SK-N-SH (cell line): ENCODE results near the gene PKD2L2. TPM values are rescaled to one million over a fixed set of nuclear protein-coding genes. Genes with fewer than 3 reads are reported as not detected.
"Not testable (repeated sequence)": the region's sequence is repeated elsewhere in the genome, so short reads cannot be mapped to it uniquely, and the experiment has no call there.

Source experiments
- CTCF ChIA-PET: fragments of 300-600, 350-600 bp; formaldehyde crosslinking; extraction: SDS; loops from one replicate; lab custom pipeline; 2021; lab: Yijun Ruan, JAX
- POLR2A ChIA-PET: fragments of 350-600 bp; sonication (Branson Sonifier 250); formaldehyde crosslinking; extraction: SDS; loops from one replicate; lab custom pipeline; 2020; ENCODE audit warnings: antibody characterized with exemption, inconsistent platforms; lab: Yijun Ruan, JAX
- DNase-seq: peaks from one replicate; pipeline ENCODE4 v3.0.0; 2012
- H2AFZ ChIP-seq: fragments of 200-600 bp; sonication (generic); 2 replicates; pipeline ENCODE4 v1.8.1; 2016; ENCODE audit warnings: antibody characterized with exemption, mild to moderate bottlenecking, low read depth
- H3F3A ChIP-seq: fragments of 200-600 bp; sonication (generic); replicated peaks from 2 replicates; pipeline ENCODE3; 2016; ENCODE audit warnings: antibody characterized with exemption, mild to moderate bottlenecking; ENCODE audit not compliant: insufficient read depth
- H3K27ac ChIP-seq, 2 experiments: fragments of 200-500 bp in 1 of 2; fragments of 200-600 bp in 1 of 2; sonication (Bioruptor generic) in 1 of 2; sonication (generic), shearing (Covaris generic) in 1 of 2; 2 replicates each; pipeline versions ENCODE4 v1.5.1 to v1.6.1; 2014 to 2016; ENCODE audit warnings: low read depth in 2 of 2, inconsistent platforms in 1 of 2, low read length in 1 of 2, mild to moderate bottlenecking in 1 of 2, mixed read lengths in 1 of 2
- H3K27me3 ChIP-seq: fragments of 200-600 bp; sonication (generic), shearing (Covaris generic); 2 replicates; pipeline ENCODE4 v1.6.1; 2016; ENCODE audit warnings: mixed run types; ENCODE audit not compliant: insufficient read depth
- H3K36me3 ChIP-seq, 2 experiments: fragments of 200-500 bp in 1 of 2; fragments of 200-600 bp in 1 of 2; sonication (Bioruptor generic) in 1 of 2; sonication (generic) in 1 of 2; replicated peaks in 1 of 2; 2 replicates each; pipeline versions ENCODE3 to v1.5.1; 2014 to 2016; ENCODE audit warnings: low read length in 1 of 2, mild to moderate bottlenecking in 1 of 2; ENCODE audit not compliant: insufficient read depth in 2 of 2, control insufficient read depth in 1 of 2
- H3K4me1 ChIP-seq, 2 experiments: fragments of 200-500 bp in 1 of 2; fragments of 200-600 bp in 1 of 2; sonication (Bioruptor generic) in 1 of 2; sonication (generic), shearing (Covaris generic) in 1 of 2; 2 replicates each; pipeline versions ENCODE4 v1.5.1 to v1.6.1; 2014 to 2016; ENCODE audit warnings: low read depth in 1 of 2, low read length in 1 of 2, mixed run types in 1 of 2; ENCODE audit not compliant: insufficient read depth in 2 of 2, control insufficient read depth in 1 of 2
- H3K4me2 ChIP-seq: fragments of 200-600 bp; sonication (generic), shearing (Covaris generic); 2 replicates; pipeline ENCODE4 v1.6.1; 2017; ENCODE audit warnings: mixed run types
- H3K4me3 ChIP-seq, 2 experiments: fragments of 200-500 bp in 1 of 2; fragments of 200-600 bp in 1 of 2; sonication (Bioruptor generic) in 1 of 2; sonication (generic), shearing (Covaris generic) in 1 of 2; 2 replicates each; pipeline versions ENCODE4 v1.5.1 to v1.8.1; 2014 to 2016; ENCODE audit warnings: low read depth in 2 of 2, inconsistent platforms in 1 of 2, low read length in 1 of 2, mild to moderate bottlenecking in 1 of 2, mixed read lengths in 1 of 2, moderate library complexity in 1 of 2
- H3K79me2 ChIP-seq: fragments of 200-600 bp; sonication (generic); 2 replicates; pipeline ENCODE4 v1.8.1; 2017; ENCODE audit warnings: mild to moderate bottlenecking; ENCODE audit not compliant: insufficient read depth
- H3K9ac ChIP-seq: fragments of 200-600 bp; sonication (generic); 2 replicates; pipeline ENCODE4 v1.6.1; 2017; ENCODE audit warnings: mixed run types
- H3K9me2 ChIP-seq: fragments of 200-600 bp; sonication (generic); 2 replicates; pipeline ENCODE4 v1.6.1; 2017; ENCODE audit warnings: mixed run types
- H3K9me3 ChIP-seq: fragments of 200-600 bp; sonication (generic); 2 replicates; pipeline ENCODE4 v1.6.1; 2017; ENCODE audit warnings: mixed run types, mild to moderate bottlenecking, moderate library complexity
- H4K20me1 ChIP-seq: fragments of 200-600 bp; sonication (generic); 2 replicates; pipeline ENCODE4 v1.6.1; 2017; ENCODE audit warnings: mild to moderate bottlenecking, mixed run types; ENCODE audit not compliant: insufficient read depth
- ELF1 ChIP-seq: IDR thresholded peaks from 2 replicates; pipeline ENCODE4 v1.4.0; 2012
- FOSL2 ChIP-seq: IDR thresholded peaks from 2 replicates; pipeline ENCODE4 v1.4.0; 2012; ENCODE audit warnings: low read depth, mild to moderate bottlenecking, moderate library complexity, borderline replicate concordance
- FOXJ3 ChIP-seq: sonication (generic); formaldehyde crosslinking; IDR thresholded peaks from 2 replicates; pipeline ENCODE4 v1.5.1; 2020; ENCODE audit warnings: mild to moderate bottlenecking, missing genetic modification reagents
- FOXM1 ChIP-seq: IDR thresholded peaks from 2 replicates; pipeline ENCODE4 v1.4.0; 2012; ENCODE audit warnings: low read depth, mild to moderate bottlenecking
- GABPA ChIP-seq: IDR thresholded peaks from 2 replicates; pipeline ENCODE4 v1.4.0; 2012; ENCODE audit warnings: low read depth, mild to moderate bottlenecking
- GATA2 ChIP-seq: sonication (generic); formaldehyde crosslinking; IDR thresholded peaks from 2 replicates; pipeline ENCODE4 v1.5.0; 2020; ENCODE audit warnings: mild to moderate bottlenecking, missing genetic modification reagents
- IRF3 ChIP-seq: fragments of 150-350 bp; IDR thresholded peaks from 2 replicates; pipeline ENCODE4 v1.6.1; 2016; ENCODE audit warnings: mild to moderate bottlenecking, low read depth, low read length
- JUND ChIP-seq: IDR thresholded peaks from 2 replicates; pipeline ENCODE4 v1.4.0; 2012
- MXI1 ChIP-seq: IDR thresholded peaks from 2 replicates; pipeline ENCODE4 v1.6.1; 2012; ENCODE audit warnings: mild to moderate bottlenecking, low read depth, low read length, improper control_type of control experiment
- NFIC ChIP-seq: IDR thresholded peaks from 2 replicates; pipeline ENCODE4 v1.4.0; 2012; ENCODE audit warnings: borderline replicate concordance
- NRF1 ChIP-seq: IDR thresholded peaks from 2 replicates; pipeline ENCODE4 v1.6.1; 2012; ENCODE audit warnings: low read depth, mild to moderate bottlenecking, low read length
- POLR2AphosphoS5 ChIP-seq: IDR thresholded peaks from 2 replicates; pipeline ENCODE4 v1.6.1; 2012; ENCODE audit warnings: low read depth, low read length
- REST ChIP-seq: IDR thresholded peaks from 2 replicates; pipeline ENCODE4 v1.6.1; 2012; ENCODE audit warnings: mild to moderate bottlenecking, low read depth, low read length, moderate library complexity
- RFX5 ChIP-seq: IDR thresholded peaks from 2 replicates; pipeline ENCODE4 v1.6.1; 2012; ENCODE audit warnings: mild to moderate bottlenecking, improper control_type of control experiment, low read length
- SIN3A ChIP-seq: IDR thresholded peaks from 2 replicates; pipeline ENCODE4 v1.6.1; 2012; ENCODE audit warnings: low read depth, mild to moderate bottlenecking, low read length, moderate library complexity, borderline replicate concordance
- SMC3 ChIP-seq: IDR thresholded peaks from 2 replicates; pipeline ENCODE4 v1.6.1; 2012; ENCODE audit warnings: low read depth, low read length, improper control_type of control experiment
- TAF1 ChIP-seq: IDR thresholded peaks from 2 replicates; pipeline ENCODE4 v1.6.1; 2012; ENCODE audit warnings: low read depth, mild to moderate bottlenecking, low read length, moderate library complexity, borderline replicate concordance
- USF1 ChIP-seq: IDR thresholded peaks from 2 replicates; pipeline ENCODE4 v1.4.0; 2012; ENCODE audit warnings: low read depth, borderline replicate concordance
- YY1 ChIP-seq: IDR thresholded peaks from 2 replicates; pipeline ENCODE4 v1.4.0; 2012; ENCODE audit warnings: low read depth, mild to moderate bottlenecking
- WGBS: methylation state at CpG from one replicate; pipeline ENCODE4 v1.1.6; 2017; ENCODE audit warnings: low lambda C conversion rate; 5-methylcytosine and 5-hydroxymethylcytosine counted together
- polyA plus RNA-seq, 3 experiments: library from polyadenylated mRNA; depleted of rRNA; stranded (reverse); fragments of >200 nt; gene quantifications; 2 replicates each; pipeline ENCODE4 v1.2.3, GENCODE V29; 2012
- TF ChIP-seq, protein P1 (sequence below): IDR thresholded peaks from 2 replicates; pipeline ENCODE4 v1.4.0; 2012; ENCODE audit warnings: low read depth

PKD2L2 gene
- polyA plus RNA-seq, 1 of the 3 experiments (the other 2 are of a cell fraction), result 0.26 TPM

- CTCF ChIA-PET, result interaction anchor here (0.8 to 1.7 kb wide), 3 partner anchors 69 to 119 kb away, joined by 3 to 5 read pairs (median 3); no protein-coding TSS in a partner anchor
- Histone ChIP-seq H3K36me3 (no peaks in the 10 kb centered on the region), H3K4me2 (no peak overlapping the region), H3K9me2 (no peaks in the 10 kb centered on the region), H3K27ac (no peak overlapping the region), H3K79me2 (no peaks in the 10 kb centered on the region), H2AFZ (no peak overlapping the region), H3K9ac (no peak overlapping the region), H3K4me1 (0 out of 4 replicates have a peak, but pooled peaks cover 0 to 2% of the 10 kb centered on the region in 2 experiments), H3K27me3 (no peaks in the 10 kb centered on the region), H3K4me3 (no peak overlapping the region), H3F3A (no peaks in the 10 kb centered on the region), H3K9me3 (no peaks in the 10 kb centered on the region), H4K20me1 (no peaks in the 10 kb centered on the region)
- POLR2A ChIA-PET, result no interaction called here
- DNase-seq, result no peak
- WGBS, result 96% methylated on average over 6 of the region's 6 CpGs
- no peak for TF ChIP-seq IRF3
- no peak for TF ChIP-seq MXI1
- no peak for TF ChIP-seq FOXJ3 (CRISPR knock-in tag)
- TF ChIP-seq POLR2AphosphoS5, result no peak
- TF ChIP-seq RFX5, result no peak
- TF ChIP-seq USF1, result no peak
- no peak for TF ChIP-seq TAF1
- no peak for TF ChIP-seq ELF1
- TF ChIP-seq REST, result no peak
- TF ChIP-seq SIN3A, result no peak
- TF ChIP-seq FOSL2, result no peak
- no peak for TF ChIP-seq NFIC
- no peak for TF ChIP-seq SMC3
- TF ChIP-seq JUND, result no peak
- TF ChIP-seq, protein P1, sequence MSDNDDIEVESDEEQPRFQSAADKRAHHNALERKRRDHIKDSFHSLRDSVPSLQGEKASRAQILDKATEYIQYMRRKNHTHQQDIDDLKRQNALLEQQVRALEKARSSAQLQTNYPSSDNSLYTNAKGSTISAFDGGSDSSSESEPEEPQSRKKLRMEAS, result no peak
- TF ChIP-seq YY1, result no peak
- TF ChIP-seq NRF1, result no peak
- no peak for TF ChIP-seq GATA2 (CRISPR knock-in tag)
- TF ChIP-seq FOXM1, result no peak
- TF ChIP-seq GABPA, result no peak
Measured at GRCh38 chr5:137847687-137848086, 41.6 kb upstream of the PKD2L2 start.

DNA sequence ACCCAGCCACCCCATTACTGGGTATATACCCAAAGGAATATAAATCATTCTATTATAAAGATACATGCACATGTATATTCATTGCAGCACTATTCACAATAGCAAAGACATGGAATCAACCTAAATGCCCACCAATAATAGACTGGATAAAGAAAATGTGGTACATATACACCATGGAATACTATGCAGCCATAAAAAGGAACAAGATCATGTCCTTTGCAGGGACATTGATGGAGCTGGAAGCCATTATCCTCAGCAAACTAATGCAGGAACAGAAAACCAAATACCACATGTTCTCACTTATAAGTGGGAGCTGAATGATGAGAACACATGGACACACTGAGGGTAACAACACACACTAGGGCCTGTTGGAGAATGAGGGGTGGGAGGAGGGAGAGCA lies 36.1 kb upstream of the PKD2L2 start:
- H3K4me1 ChIP-seq, H3K27me3 ChIP-seq, H3F3A ChIP-seq, H3K4me2 ChIP-seq, POLR2A ChIA-PET, H3K4me3 ChIP-seq, H3K79me2 ChIP-seq, H2AFZ ChIP-seq, H3K9ac ChIP-seq, H4K20me1 ChIP-seq, H3K27ac ChIP-seq, H3K9me2 ChIP-seq, H3K36me3 ChIP-seq, DNase-seq, H3K9me3 ChIP-seq: not testable (repeated sequence)
- CTCF ChIA-PET, result interaction anchor here (1.4 kb wide), 1 partner anchor 8 kb away, joined by 4 read pairs; no protein-coding TSS in a partner anchor
